Gastrocnemius medialis (tissue), 4 donors: ENCODE measurements around the gene FABP6. TPM values are rescaled to one million over a fixed set of nuclear protein-coding genes. Genes with fewer than 3 reads are reported as not detected.
"Not testable (repeated sequence)": the region's sequence is repeated elsewhere in the genome, so short reads cannot be mapped to it uniquely, and the experiment has no call there.

ENCODE experiments used
- ATAC-seq, 2 donors: fragments of 150-250 bp; one replicate each; pipeline ENCODE4 v1.9.1; 2016
- DNase-seq, 2 donors: peaks; one replicate each; pipeline ENCODE4 v3.0.0-alpha.2; 2019
- H3K27ac ChIP-seq, 4 donors: fragments of 200-600 bp; sonication (generic); 1 replicate in 1 of 4; 2 replicates in 3 of 4; pipeline ENCODE4 v1.5.1; 2016 to 2018; ENCODE audit warnings: mild to moderate bottlenecking in 2 of 4, moderate library complexity in 1 of 4
- H3K27me3 ChIP-seq, 3 donors: fragments of 200-600 bp; sonication (generic) in 2 of 3; 1 replicate in 1 of 3; 2 replicates in 2 of 3; pipeline versions ENCODE4 v1.5.1 to v1.6.0; 2016 to 2019; ENCODE audit warnings: mild to moderate bottlenecking in 1 of 3, moderate library complexity in 1 of 3
- H3K36me3 ChIP-seq, 2 donors: fragments of 200-600 bp; sonication (generic) in 1 of 2; one replicate each; pipeline ENCODE4 v1.5.1; 2017 to 2018
- H3K4me1 ChIP-seq, 2 donors: fragments of 200-600 bp; sonication (generic) in 1 of 2; one replicate each; pipeline ENCODE4 v1.5.1; 2016 to 2017; ENCODE audit warnings: mild to moderate bottlenecking in 2 of 2
- H3K4me3 ChIP-seq, 4 donors: fragments of 200-600 bp; sonication (generic) in 3 of 4; 1 replicate in 1 of 4; 2 replicates in 3 of 4; pipeline ENCODE4 v1.5.1; 2016 to 2019; ENCODE audit warnings: mild to moderate bottlenecking in 2 of 4
- H3K9me3 ChIP-seq, 3 donors: fragments of 200-600 bp; sonication (generic) in 2 of 3; 1 replicate in 1 of 3; 2 replicates in 2 of 3; pipeline ENCODE4 v1.5.1; 2016 to 2019
- CTCF ChIP-seq, 5 experiments: fragments of 450-650 bp in 3 of 5; fragments of 200-600 bp in 2 of 5; sonication (generic) in 2 of 5; IDR thresholded peaks in 4 of 5; conservative IDR thresholded peaks in 1 of 5; 1 replicate in 4 of 5; 2 replicates in 1 of 5; pipeline ENCODE4 v1.5.1; 2016 to 2019; ENCODE audit warnings: antibody characterized with exemption in 5 of 5, mild to moderate bottlenecking in 3 of 5, moderate library complexity in 3 of 5
- POLR2A ChIP-seq, 2 donors: fragments of 450-650 bp; IDR thresholded peaks; one replicate each; pipeline ENCODE4 v1.6.1; 2017; ENCODE audit warnings: antibody characterized with exemption in 2 of 2, mild to moderate bottlenecking in 2 of 2, moderate library complexity in 2 of 2
- in situ Hi-C, 4 donors: fragments of 200-750 bp; cut with MboI; loops; one replicate each; pipeline versions ENCODE4 v1.15.0 to v1.8.0; 2017; ENCODE audit warnings: low sequenced_read_pairs in 4 of 4
- intact Hi-C: fragments of 100-400 bp; cut with DNase I; formaldehyde crosslinking; loops from one replicate; pipeline ENCODE4 v1.15.1; 2023; ENCODE audit warnings: low total_unique reads
- total RNA-seq, 4 donors: library from RNA; depleted of rRNA; stranded (reverse); fragments of >200 nt; gene quantifications; one replicate each; pipeline versions ENCODE4 v1.1.0 to v1.2.3, GENCODE V29; 2016

The FABP6 gene
- total RNA-seq, 4 donors from 2014 or later: not detected

GRCh38 chr5:160186480-160186879 lies 42.8 kb upstream of the FABP6 start:
- no peak for TF ChIP-seq POLR2A (IDR thresholded peaks at IDR 0.05)
- no peak for TF ChIP-seq CTCF (IDR thresholded peaks at IDR 0.05 in 4 of 5, conservative IDR thresholded peaks at IDR 0.05 in 1 of 5)
- intact Hi-C loops (no loop called here), in situ Hi-C loops (no loop called here)
- DNase-seq (no peak), ATAC-seq (no peak)
- H3K36me3 ChIP-seq: no peaks in the 10 kb centered on the region
- no peak overlapping the region for H3K4me3 ChIP-seq
- no peaks in the 10 kb centered on the region for H3K4me1 ChIP-seq
- no peaks in the 10 kb centered on the region for H3K9me3 ChIP-seq
- no peak overlapping the region for H3K27ac ChIP-seq
- peaks cover 0 to 5% (median 0%) of the 10 kb centered on the region in 3 donors for H3K27me3 ChIP-seq

DNA sequence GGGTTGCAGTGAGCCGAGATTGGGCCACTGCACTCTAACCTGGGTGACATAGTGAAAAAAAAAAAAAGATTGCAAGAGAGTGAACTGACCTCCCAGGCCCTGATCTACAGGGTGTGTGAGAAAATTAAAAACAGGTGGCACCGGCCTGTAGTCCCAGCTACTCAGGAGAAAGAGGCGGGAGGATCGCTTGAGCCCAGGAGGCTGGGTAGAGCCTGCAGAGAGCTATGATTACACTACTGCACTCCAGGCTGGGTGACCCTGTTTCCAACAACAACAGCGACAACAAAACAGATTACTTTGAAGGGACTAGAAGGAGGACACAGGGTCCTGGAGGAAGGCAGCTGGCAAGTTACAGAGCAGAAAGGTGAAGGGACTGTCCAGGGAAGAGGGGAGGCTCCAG lies 42.2 kb upstream of the FABP6 start:
- no peaks in the 10 kb centered on the region for H3K36me3 ChIP-seq
- in situ Hi-C loops (no loop called here), intact Hi-C loops (no loop called here)
- DNase-seq: no peak
- no peak overlapping the region for H3K27ac ChIP-seq
- ATAC-seq: no peak
- no peak overlapping the region for H3K4me3 ChIP-seq
- H3K9me3 ChIP-seq: no peaks in the 10 kb centered on the region
- no peaks in the 10 kb centered on the region for H3K4me1 ChIP-seq
- peaks cover 0 to 5% (median 0%) of the 10 kb centered on the region in 3 donors for H3K27me3 ChIP-seq
- TF ChIP-seq POLR2A (IDR thresholded peaks at IDR 0.05) (no peak), CTCF (IDR thresholded peaks at IDR 0.05 in 4 of 5, conservative IDR thresholded peaks at IDR 0.05 in 1 of 5) (no peak)

DNA sequence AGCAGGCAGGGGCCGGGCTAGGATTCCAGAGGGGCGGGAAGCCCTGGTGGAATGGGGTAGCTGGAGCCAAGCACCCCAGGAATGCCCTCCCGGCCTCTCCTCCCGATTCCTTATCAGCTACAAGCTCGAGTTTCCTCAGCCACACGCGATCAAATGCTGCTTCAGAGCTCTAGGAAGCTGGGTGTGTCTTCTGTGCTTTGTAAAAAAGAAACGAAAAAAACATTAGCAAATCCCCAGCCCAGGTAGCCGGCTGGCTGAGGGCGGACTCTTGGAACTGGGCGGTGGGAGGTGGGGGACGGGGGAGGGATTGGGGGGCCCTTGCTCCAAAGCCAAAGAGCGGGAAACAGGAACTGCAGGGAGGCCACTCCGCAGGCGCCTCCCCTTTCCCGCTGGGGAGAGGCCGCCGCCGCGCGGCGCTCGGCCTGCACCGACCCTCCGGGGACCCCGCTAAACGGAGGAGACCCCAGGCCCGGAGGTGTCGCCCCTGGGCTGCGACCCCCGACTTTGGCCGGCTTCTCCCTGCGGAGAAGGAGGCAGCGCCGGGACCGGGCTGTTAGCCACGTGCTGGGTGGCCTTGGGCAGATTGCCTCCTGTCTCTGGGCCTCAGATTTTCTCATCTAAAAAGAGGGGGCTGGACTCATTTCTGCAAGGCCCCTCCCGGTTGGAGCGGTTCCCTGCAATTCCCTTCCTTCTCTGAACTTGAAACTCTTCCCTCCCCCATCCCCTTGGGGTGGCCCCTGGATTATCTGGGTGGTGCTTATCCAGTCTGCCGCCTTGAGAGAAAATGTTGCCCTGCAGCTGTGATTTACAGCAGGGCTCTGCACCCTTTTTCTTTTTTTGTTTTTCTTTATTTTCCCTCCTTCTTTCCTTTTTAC lies 40.9 kb upstream of the FABP6 start:
- peak overlapping the region; percentile 48 to 66 (median 54) for H3K4me3 ChIP-seq
- intact Hi-C loops: no loop called here
- peaks cover 0 to 5% (median 0%) of the 10 kb centered on the region in 3 donors for H3K27me3 ChIP-seq
- H3K36me3 ChIP-seq: no peaks in the 10 kb centered on the region
- peak in 1 of 2 donors; percentile 40 for DNase-seq
- H3K27ac ChIP-seq: peak overlapping the region; percentile 15 to 40 (median 30)
- H3K9me3 ChIP-seq: no peaks in the 10 kb centered on the region
- in situ Hi-C loops: no loop called here
- no peak for TF ChIP-seq POLR2A (IDR thresholded peaks at IDR 0.05)
- TF ChIP-seq CTCF (IDR thresholded peaks at IDR 0.05 in 4 of 5, conservative IDR thresholded peaks at IDR 0.05 in 1 of 5): no peak
- H3K4me1 ChIP-seq: no peaks in the 10 kb centered on the region
- peak in 1 of 2 donors; percentile 12 for ATAC-seq

- no peak for ATAC-seq
- no peak overlapping the region for H3K27ac ChIP-seq
- H3K9me3 ChIP-seq: no peaks in the 10 kb centered on the region
- TF ChIP-seq POLR2A (IDR thresholded peaks at IDR 0.05) (no peak), CTCF (IDR thresholded peaks at IDR 0.05 in 4 of 5, conservative IDR thresholded peaks at IDR 0.05 in 1 of 5) (no peak)
- no peaks in the 10 kb centered on the region for H3K27me3 ChIP-seq
- intact Hi-C loops: no loop called here
- DNase-seq: no peak
- H3K4me3 ChIP-seq: no peak overlapping the region
- H3K36me3 ChIP-seq: no peaks in the 10 kb centered on the region
- in situ Hi-C loops: no loop called here
- H3K4me1 ChIP-seq: no peaks in the 10 kb centered on the region
Measured at GRCh38 chr5:160192424-160192823, 36.9 kb upstream of the FABP6 start.

DNA sequence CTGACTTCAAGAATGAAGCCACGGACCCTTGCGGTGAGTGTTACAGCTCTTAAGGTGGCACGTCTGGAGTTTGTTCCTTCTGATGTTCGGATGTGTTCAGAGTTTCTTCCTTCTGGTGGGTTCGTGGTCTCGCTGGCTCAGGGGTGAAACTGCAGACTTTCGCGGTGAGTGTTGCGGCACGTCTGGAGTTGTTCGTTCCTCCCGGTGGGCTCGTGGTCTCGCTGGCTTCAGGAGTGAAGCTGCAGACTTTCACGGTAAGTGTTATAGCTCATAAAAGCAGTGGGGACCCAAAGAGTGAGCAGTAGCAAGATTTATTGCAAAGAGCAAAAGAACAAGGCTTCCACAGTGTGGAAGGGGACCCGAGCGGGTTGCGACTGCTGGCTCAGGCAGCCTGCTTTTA lies 36.2 kb upstream of the FABP6 start:
- DNase-seq, H3K36me3 ChIP-seq, intact Hi-C loops, H3K27me3 ChIP-seq, ATAC-seq, H3K4me3 ChIP-seq, H3K4me1 ChIP-seq, H3K27ac ChIP-seq, H3K9me3 ChIP-seq, in situ Hi-C loops: not testable (repeated sequence)

GRCh38 chr5:160193790-160194189 lies 35.5 kb upstream of the FABP6 start:
- ATAC-seq, H3K36me3 ChIP-seq, H3K9me3 ChIP-seq, H3K27ac ChIP-seq, in situ Hi-C loops, H3K4me1 ChIP-seq, H3K27me3 ChIP-seq, DNase-seq, H3K4me3 ChIP-seq, intact Hi-C loops: not testable (repeated sequence)
